B cell (primary cell): ENCODE measurements around the gene PTGDR2. TPM values are rescaled to one million over a fixed set of nuclear protein-coding genes. Genes with fewer than 3 reads are reported as not detected.

Experiments
- ATAC-seq: fragments of 200-7000 bp; cut with Tn5 transposase; one replicate; pipeline ENCODE4 v1.10.0; 2021; ENCODE audit warnings: low read depth, mild to moderate bottlenecking, moderate number of reproducible peaks, moderate library complexity
- CTCF ChIA-PET: fragments of 350-600 bp; sonication (Branson Sonifier 250); formaldehyde crosslinking; loops from one replicate; lab custom pipeline; 2021; ENCODE audit warnings: antibody characterized with exemption, inconsistent platforms; lab: Charles Lee
- POLR2A ChIA-PET: fragments of 350-600 bp; sonication (Branson Sonifier 250); formaldehyde crosslinking; loops from one replicate; lab custom pipeline; 2021; ENCODE audit warnings: antibody characterized with exemption; lab: Charles Lee
- DNase-seq: peaks from one replicate; pipeline ENCODE4 v3.0.0; 2013
- H2AFZ ChIP-seq: 2 replicates; pipeline ENCODE4 v1.6.1; 2012; ENCODE audit warnings: mild to moderate bottlenecking, low read depth, low read length; ENCODE audit not compliant: insufficient read depth, poor library complexity, severe bottlenecking
- H3K27ac ChIP-seq, 2 donors: 1 replicate in 1 of 2; 2 replicates in 1 of 2; pipeline ENCODE4 v1.5.1; 2012 to 2013; ENCODE audit warnings: low read length in 2 of 2, mild to moderate bottlenecking in 2 of 2, moderate library complexity in 1 of 2
- H3K27me3 ChIP-seq, 4 experiments: fragments of 200-600 bp in 1 of 4; sonication (generic) in 1 of 4; replicated peaks in 1 of 4; 1 replicate in 2 of 4; 2 replicates in 2 of 4; pipeline versions ENCODE4 v1.6.1 to v1.7.0; 2013 to 2016; ENCODE audit warnings: low read length in 3 of 4, mild to moderate bottlenecking in 2 of 4, mixed read lengths in 1 of 4, moderate library complexity in 1 of 4; ENCODE audit not compliant: insufficient read depth in 4 of 4, control insufficient read depth in 3 of 4; ENCODE audit errors: control extremely low read depth in 1 of 4
- H3K36me3 ChIP-seq, 2 experiments: replicated peaks in 1 of 2; 1 replicate in 1 of 2; 2 replicates in 1 of 2; pipeline versions ENCODE4 v1.6.1 to v1.7.1; 2013; ENCODE audit warnings: low read length in 1 of 2; ENCODE audit not compliant: insufficient read depth in 2 of 2, control insufficient read depth in 1 of 2; ENCODE audit errors: control extremely low read depth in 1 of 2, extremely low read depth in 1 of 2
- H3K4me1 ChIP-seq, 2 donors: fragments of 200-600 bp in 1 of 2; sonication (generic) in 1 of 2; 1 replicate in 1 of 2; 2 replicates in 1 of 2; pipeline versions ENCODE4 v1.5.1 to v1.6.1; 2013 to 2017; ENCODE audit warnings: low read length in 2 of 2; ENCODE audit not compliant: control insufficient read depth in 2 of 2, insufficient read depth in 2 of 2
- H3K4me2 ChIP-seq: replicated peaks from 2 replicates; pipeline ENCODE3; 2012; ENCODE audit warnings: mild to moderate bottlenecking, low read depth, low read length; ENCODE audit not compliant: poor library complexity, severe bottlenecking
- H3K4me3 ChIP-seq, 5 experiments: fragments of 200-600 bp in 1 of 5; sonication (generic) in 1 of 5; 1 replicate in 3 of 5; 2 replicates in 2 of 5; pipeline versions ENCODE4 v1.5.1 to v1.7.0; 2011 to 2016; ENCODE audit warnings: low read length in 4 of 5, mild to moderate bottlenecking in 4 of 5, low read depth in 2 of 5, control low read depth in 1 of 5, moderate library complexity in 1 of 5; ENCODE audit not compliant: insufficient read depth in 1 of 5; ENCODE audit errors: control extremely low read depth in 1 of 5, extremely low read depth in 1 of 5
- H3K79me2 ChIP-seq: fragments of 200-600 bp; sonication (generic); one replicate; pipeline ENCODE4 v1.6.0; 2016; ENCODE audit warnings: low read length; ENCODE audit not compliant: control insufficient read depth, insufficient read depth
- H3K9ac ChIP-seq: fragments of 200-600 bp; sonication (generic); 2 replicates; pipeline ENCODE4 v1.6.1; 2017; ENCODE audit warnings: mild to moderate bottlenecking, low read length, moderate library complexity
- H3K9me3 ChIP-seq, 3 donors: one replicate each; pipeline versions ENCODE4 v1.6.1 to v1.7.1; 2013; ENCODE audit warnings: low read length in 2 of 3; ENCODE audit not compliant: control insufficient read depth in 2 of 3, insufficient read depth in 1 of 3; ENCODE audit errors: control extremely low read depth in 1 of 3
- H4K20me1 ChIP-seq: 2 replicates; pipeline ENCODE4 v1.6.0; 2012; ENCODE audit warnings: mild to moderate bottlenecking, low read length; ENCODE audit not compliant: insufficient read depth, control insufficient read depth, poor library complexity, severe bottlenecking
- H3K27ac Mint-ChIP-seq: one replicate; pipeline ENCODE4 v1.8.0; 2021; ENCODE audit warnings: mixed read lengths
- H3K27me3 Mint-ChIP-seq: one replicate; pipeline ENCODE4 v1.8.0; 2021; ENCODE audit warnings: mixed read lengths
- H3K4me1 Mint-ChIP-seq: one replicate; pipeline ENCODE4 v1.8.0; 2021; ENCODE audit warnings: mixed read lengths
- H3K4me3 Mint-ChIP-seq: one replicate; pipeline ENCODE4 v1.8.0; 2021; ENCODE audit warnings: mixed read lengths
- H3K9me3 Mint-ChIP-seq: one replicate; pipeline ENCODE4 v1.8.0; 2022; ENCODE audit warnings: mixed read lengths; ENCODE audit not compliant: insufficient read depth
- CTCF ChIP-seq: fragments of 200-600 bp; IDR thresholded peaks from one replicate; pipeline ENCODE4 v1.8.0; 2022; ENCODE audit warnings: antibody characterized with exemption, mild to moderate bottlenecking
- EZH2 ChIP-seq: IDR thresholded peaks from 2 replicates; pipeline ENCODE4 v1.6.1; 2012; ENCODE audit warnings: borderline replicate concordance, low read depth, mild to moderate bottlenecking, moderate library complexity, low read length; ENCODE audit not compliant: insufficient read depth, poor library complexity, severe bottlenecking
- WGBS: methylation state at CpG from one replicate; pipeline ENCODE4 v1.1.5; 2013; ENCODE audit warnings: missing lambda C conversion rate; ENCODE audit not compliant: insufficient coverage; 5-methylcytosine and 5-hydroxymethylcytosine counted together
- intact Hi-C: fragments of 100-400 bp; cut with micrococcal nuclease; formaldehyde crosslinking; loops from one replicate; pipeline ENCODE4 v1.10.0; 2022
- polyA plus RNA-seq: library from polyadenylated mRNA; depleted of rRNA; stranded (reverse); fragments of >200 nt; gene quantifications from 2 replicates; pipeline ENCODE4 v1.2.3, GENCODE V29; 2012
- total RNA-seq, 2 donors: library from RNA; stranded (reverse); fragments of 120-200 nt in 1 of 2; gene quantifications; 1 replicate in 1 of 2; 2 replicates in 1 of 2; pipeline versions ENCODE4 v1.2.3 to v1.2.4, GENCODE V29; 2013 to 2022

The PTGDR2 gene
- total and polyA plus RNA-seq, 2 donors (not counting 1 experiment from before 2014, with no cell fraction given): 0.03 TPM; not detected in 1

- no peaks in the 10 kb centered on the region for H3K4me1 ChIP-seq
- no peak for TF ChIP-seq EZH2
- no peak overlapping the region for H3K27ac ChIP-seq
- no peaks in the 10 kb centered on the region for H4K20me1 ChIP-seq
- Mint-ChIP-seq H3K9me3 (peaks cover 6% of the 10 kb centered on the region), H3K4me3 (no peak overlapping the region), H3K27ac (no peak overlapping the region), H3K4me1 (no peaks in the 10 kb centered on the region), H3K27me3 (peaks cover 14% of the 10 kb centered on the region)
- H3K36me3 ChIP-seq: no peaks in the 10 kb centered on the region
- WGBS: 100% methylated on average over 1 of the region's 2 CpGs
- ATAC-seq: no peak
- POLR2A ChIA-PET: no interaction called here
- H3K27me3 ChIP-seq: peaks cover 0 to 3% (median 0%) of the 10 kb centered on the region in 4 experiments
- no peak for DNase-seq
- no peak overlapping the region for H3K4me2 ChIP-seq
- H3K79me2 ChIP-seq: no peaks in the 10 kb centered on the region
- peaks cover 0 to 20% (median 12%) of the 10 kb centered on the region in 3 donors for H3K9me3 ChIP-seq
- CTCF ChIA-PET: no interaction called here
- intact Hi-C loops: no loop called here
- H2AFZ ChIP-seq: no peak overlapping the region
- no peak overlapping the region for H3K9ac ChIP-seq
- no peak overlapping the region for H3K4me3 ChIP-seq
Observed at GRCh38 chr11:60816590-60817157, 39.1 kb downstream of the PTGDR2 start.

GRCh38 chr11:60814112-60814511, 41.6 kb downstream of the PTGDR2 start:
- Histone ChIP-seq H3K79me2 (no peaks in the 10 kb centered on the region), H3K36me3 (no peaks in the 10 kb centered on the region), H2AFZ (no peak overlapping the region), H3K4me2 (no peak overlapping the region), H3K9me3 (peaks cover 0 to 20% (median 12%) of the 10 kb centered on the region in 3 donors), H3K9ac (no peak overlapping the region), H3K4me3 (no peak overlapping the region), H3K27ac (no peak overlapping the region), H3K27me3 (peaks cover 0 to 3% (median 0%) of the 10 kb centered on the region in 4 experiments), H4K20me1 (no peaks in the 10 kb centered on the region), H3K4me1 (no peaks in the 10 kb centered on the region)
- ATAC-seq (no peak), DNase-seq (no peak)
- Mint-ChIP-seq H3K4me1 (no peaks in the 10 kb centered on the region), H3K27me3 (peaks cover 27% of the 10 kb centered on the region), H3K27ac (no peak overlapping the region), H3K4me3 (no peak overlapping the region), H3K9me3 (peaks cover 6% of the 10 kb centered on the region)
- TF ChIP-seq CTCF (no peak), EZH2 (no peak)
- ChIA-PET POLR2A (no interaction called here), CTCF (no interaction called here)
- intact Hi-C loops: no loop called here
- WGBS: no CpG with 5 or more reads among the region's 2 CpGs
